ENCODE measurements around the gene CEP83. TPM values are rescaled to one million over a fixed set of nuclear protein-coding genes. Genes with fewer than 3 reads are reported as not detected.

The CEP83 gene
- total and polyA plus RNA-seq, 9 of the 15 experiments (the other 6 are each of a cell fraction or from before 2014, with no cell fraction given): 5.3 to 40.5 (median 31.3) TPM

DNA sequence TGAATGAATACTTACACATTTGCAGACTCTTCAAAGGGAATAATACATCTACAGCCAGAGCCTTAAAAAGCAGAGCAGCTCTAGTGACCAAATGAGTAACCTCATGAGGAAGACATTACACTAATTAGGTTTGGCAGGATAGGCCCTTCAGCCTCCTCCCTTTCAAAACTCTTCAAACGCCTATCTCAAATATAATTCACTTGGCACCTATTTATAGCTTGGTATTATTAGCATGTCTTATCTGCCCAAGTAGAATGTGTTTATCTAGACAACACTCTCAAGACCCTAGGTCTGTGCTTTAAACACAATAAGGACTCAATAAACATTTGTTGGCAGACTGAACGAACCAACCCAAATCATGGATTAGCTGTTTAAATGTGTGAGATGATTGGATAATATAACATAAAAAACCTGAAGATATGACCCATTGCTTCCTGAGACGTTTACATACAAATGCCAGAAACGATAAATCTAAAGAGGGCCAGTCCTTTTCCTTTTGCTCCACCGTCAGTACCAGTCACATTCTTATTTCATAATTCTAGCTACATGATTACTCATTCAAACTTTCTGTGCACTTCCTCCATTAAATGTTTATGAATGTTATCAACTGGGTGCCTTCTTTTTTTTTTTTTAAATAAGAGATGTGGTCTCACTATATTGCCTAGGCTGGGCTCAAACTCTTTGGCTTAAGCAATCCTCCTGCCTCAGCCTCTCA is 123.3 kb downstream of the CEP83 start:
- no peaks in the 10 kb centered on the region for H4K20me1 ChIP-seq (replicated peaks; ENCODE audit: control insufficient read depth, insufficient read depth, low read length)
- no peak overlapping the region for H3K4me3 ChIP-seq
- no peaks in the 10 kb centered on the region for H3K9me3 ChIP-seq (replicated peaks; ENCODE audit: control insufficient read depth, insufficient read depth, low read depth, low read length)
- H3K36me3 ChIP-seq (ENCODE audit: control insufficient read depth, insufficient read depth, low read length): peaks cover 4% of the 10 kb centered on the region; the same call in 2 of the 3 replicates
- H3K4me2 ChIP-seq (ENCODE audit: insufficient read depth, low read length): no peak overlapping the region
- ATAC-seq (no peak), DNase-seq (ENCODE audit: extremely low read depth in 1 of 4, low spot score in 3 of 4) (no peak), FAIRE-seq (no peak)
- intact Hi-C loops (cut with micrococcal nuclease) (no loop called here), in situ Hi-C loops (cut with MboI) (no loop called here)
- H3K79me2 ChIP-seq (ENCODE audit: control insufficient read depth, insufficient read depth, low read length): no peaks in the 10 kb centered on the region
- no peaks in the 10 kb centered on the region for H3K4me1 ChIP-seq (replicated peaks in 1 of 2; ENCODE audit: control insufficient read depth in 2 of 2, insufficient read depth in 2 of 2, low read length in 2 of 2)
- no peak overlapping the region for H3K9ac ChIP-seq (ENCODE audit: insufficient read depth in 1 of 2, low read depth in 2 of 2, low read length in 2 of 2)
- no peaks in the 10 kb centered on the region for H3K27me3 ChIP-seq (ENCODE audit: control insufficient read depth in 2 of 2, insufficient read depth in 2 of 2, low read length in 2 of 2)
- CTCF ChIA-PET (ENCODE audit: low intra/inter-chr PET ratio): no interaction called here
- H3K9me1 ChIP-seq (ENCODE audit: control insufficient read depth, insufficient read depth, low read length): no peaks in the 10 kb centered on the region
- POLR2A ChIA-PET: interaction anchor here (0.6 kb wide), 1 partner anchor 11 kb away, joined by 8 read pairs; no protein-coding TSS in a partner anchor
- no peak overlapping the region for H2AFZ ChIP-seq (ENCODE audit: low read depth, low read length)
- BruUV-seq (replicated peaks): no TSS peak
- WGBS (ENCODE audit: insufficient coverage, low coverage, missing lambda C conversion rate): 69% methylated on average over 5 of the region's 5 CpGs
- no peak overlapping the region for H3K27ac ChIP-seq (ENCODE audit: extremely low read depth, low read depth, low read length)
- TF ChIP-seq, protein P1, sequence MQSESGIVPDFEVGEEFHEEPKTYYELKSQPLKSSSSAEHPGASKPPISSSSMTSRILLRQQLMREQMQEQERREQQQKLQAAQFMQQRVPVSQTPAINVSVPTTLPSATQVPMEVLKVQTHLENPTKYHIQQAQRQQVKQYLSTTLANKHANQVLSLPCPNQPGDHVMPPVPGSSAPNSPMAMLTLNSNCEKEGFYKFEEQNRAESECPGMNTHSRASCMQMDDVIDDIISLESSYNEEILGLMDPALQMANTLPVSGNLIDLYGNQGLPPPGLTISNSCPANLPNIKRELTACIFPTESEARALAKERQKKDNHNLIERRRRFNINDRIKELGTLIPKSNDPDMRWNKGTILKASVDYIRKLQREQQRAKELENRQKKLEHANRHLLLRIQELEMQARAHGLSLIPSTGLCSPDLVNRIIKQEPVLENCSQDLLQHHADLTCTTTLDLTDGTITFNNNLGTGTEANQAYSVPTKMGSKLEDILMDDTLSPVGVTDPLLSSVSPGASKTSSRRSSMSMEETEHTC (IDR thresholded peaks at IDR 0.05): no peak
- TF ChIP-seq KDM1A (IDR thresholded peaks at IDR 0.05): no peak
- TF ChIP-seq PRPF4 (IDR thresholded peaks at IDR 0.05; ENCODE audit: insufficient read depth, low read depth, low read length, poor library complexity, severe bottlenecking): no peak
- TF ChIP-seq PHTF2 (CRISPR knock-in tag; IDR thresholded peaks at IDR 0.05): no peak
- no peak for TF ChIP-seq ZNF592 (IDR thresholded peaks at IDR 0.05)
- no peak for TF ChIP-seq ZNF134 (CRISPR knock-in tag; conservative IDR thresholded peaks at IDR 0.05)
- TF ChIP-seq FOSL1 (tag; conservative IDR thresholded peaks at IDR 0.05): no peak
- no peak for TF ChIP-seq PYGO2 (tag; IDR thresholded peaks at IDR 0.05)
- TF ChIP-seq HNRNPUL1 (IDR thresholded peaks at IDR 0.05; ENCODE audit: low read length): no peak
- TF ChIP-seq NR2C1 (IDR thresholded peaks at IDR 0.05): no peak
- no peak for TF ChIP-seq NR2C1 (tag; IDR thresholded peaks at IDR 0.05)

All from K562 (cell line).